Sigmoid colon (tissue), 7 donors: ENCODE data around the gene ANO3. TPM values are rescaled to one million over a fixed set of nuclear protein-coding genes. Genes with fewer than 3 reads are reported as not detected.

ENCODE experiments used
- DNase-seq: peaks from one replicate; pipeline ENCODE4 v3.0.0-alpha.2; 2019
- H3K27ac ChIP-seq, 4 donors: fragments of 200-600 bp; sonication (generic); one replicate each; pipeline ENCODE4 v1.5.1; 2016 to 2019; ENCODE audit warnings: mild to moderate bottlenecking in 1 of 4
- H3K27me3 ChIP-seq, 3 donors: fragments of 200-600 bp; sonication (generic); one replicate each; pipeline ENCODE4 v1.5.1; 2019; ENCODE audit warnings: mild to moderate bottlenecking in 1 of 3
- H3K36me3 ChIP-seq, 4 donors: fragments of 200-600 bp; sonication (generic); one replicate each; pipeline ENCODE4 v1.5.1; 2016 to 2019
- H3K4me1 ChIP-seq, 4 donors: fragments of 200-600 bp; sonication (generic); one replicate each; pipeline ENCODE4 v1.5.1; 2017 to 2019
- H3K4me3 ChIP-seq, 4 donors: fragments of 200-600 bp; sonication (generic); one replicate each; pipeline ENCODE4 v1.5.1; 2017 to 2019; ENCODE audit warnings: mild to moderate bottlenecking in 2 of 4, moderate library complexity in 1 of 4
- H3K9me3 ChIP-seq, 4 donors: fragments of 200-600 bp in 3 of 4; sonication (generic) in 3 of 4; one replicate each; pipeline versions ENCODE4 v1.5.1 to v1.6.1; 2013 to 2019
- EP300 ChIP-seq, 4 donors: sonication (generic); formaldehyde crosslinking; IDR thresholded peaks; one replicate each; pipeline ENCODE4 v1.6.1; 2017; ENCODE audit warnings: antibody characterized with exemption in 4 of 4
- POLR2A ChIP-seq, 2 donors: fragments of 450-650 bp; IDR thresholded peaks; one replicate each; pipeline ENCODE4 v1.6.1; 2016; ENCODE audit warnings: antibody characterized with exemption in 2 of 2, mild to moderate bottlenecking in 2 of 2, moderate library complexity in 2 of 2
- POLR2AphosphoS5 ChIP-seq, 4 donors: sonication (generic); formaldehyde crosslinking; IDR thresholded peaks; one replicate each; pipeline ENCODE4 v1.6.1; 2017; ENCODE audit warnings: antibody characterized with exemption in 4 of 4
- WGBS, 2 donors: extraction: QIAGEN DNeasy Blood & Tissue Kit; methylation state at CpG; one replicate each; pipeline ENCODE4 v1.1.7; 2013; 5-methylcytosine and 5-hydroxymethylcytosine counted together
- intact Hi-C: fragments of 100-400 bp; cut with DNase I; formaldehyde crosslinking; loops from one replicate; pipeline ENCODE4 v1.15.1; 2023
- polyA plus RNA-seq, 3 donors: library from polyadenylated mRNA; stranded (reverse); fragments of 200-250 nt; gene quantifications; one replicate each; pipeline ENCODE4 v1.2.3, GENCODE V29; 2013
- total RNA-seq, 4 donors: library from RNA; depleted of rRNA; stranded (reverse); fragments of >200 nt; gene quantifications; one replicate each; pipeline ENCODE4 v1.1.0, GENCODE V29; 2016
- TF ChIP-seq, protein P1 (sequence below), 4 experiments: fragments of 450-650 bp in 3 of 4; fragments of 200-600 bp in 1 of 4; IDR thresholded peaks; one replicate each; pipeline ENCODE4 v1.5.1; 2016 to 2019; ENCODE audit warnings: antibody characterized with exemption in 4 of 4, mild to moderate bottlenecking in 3 of 4, moderate library complexity in 2 of 4
- donor health status: healthy with polysubstance abuse.
- donor health status: Bipolar disorder and iron deficiency.
- donor health status: healthy.

ANO3 gene
- total and polyA plus RNA-seq, 7 donors, result 0.04 to 0.71 (median 0.33) TPM; not detected in 2

DNA sequence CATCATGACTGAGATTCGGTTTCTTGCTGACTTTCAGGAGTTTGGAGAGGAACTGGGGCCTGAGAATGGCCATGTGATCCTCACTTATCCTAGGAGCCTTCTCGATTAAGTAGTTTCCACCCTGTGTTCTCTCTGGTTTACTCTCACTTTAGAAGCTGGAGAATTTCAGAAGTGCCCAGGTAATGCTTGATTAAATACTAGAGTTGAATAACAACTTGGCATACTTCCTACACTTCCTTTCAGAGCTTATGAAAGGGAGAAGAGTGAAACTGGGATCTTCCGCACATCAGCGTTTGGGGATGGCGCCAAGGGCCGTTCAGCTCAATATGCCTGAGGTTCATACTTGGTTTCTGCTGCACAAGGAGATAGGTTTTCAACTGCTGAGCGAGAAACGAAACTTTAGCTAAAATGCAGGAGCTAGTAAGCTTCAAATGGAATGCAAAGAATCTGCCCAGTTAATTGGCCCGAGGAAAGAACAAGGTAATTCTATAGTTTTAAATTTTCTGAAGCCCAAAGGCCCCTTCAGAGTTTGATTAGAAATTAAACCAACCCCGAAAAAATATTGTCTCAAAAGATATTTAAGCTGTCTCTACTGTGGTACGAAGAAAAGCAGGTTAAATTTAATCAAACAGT, 241.0 kb downstream of the ANO3 start:
- TF ChIP-seq POLR2A (IDR thresholded peaks at IDR 0.05), result no peak
- no peak for TF ChIP-seq POLR2AphosphoS5 (IDR thresholded peaks at IDR 0.05)
- no peak for TF ChIP-seq EP300 (IDR thresholded peaks at IDR 0.05)
- TF ChIP-seq, protein P1, sequence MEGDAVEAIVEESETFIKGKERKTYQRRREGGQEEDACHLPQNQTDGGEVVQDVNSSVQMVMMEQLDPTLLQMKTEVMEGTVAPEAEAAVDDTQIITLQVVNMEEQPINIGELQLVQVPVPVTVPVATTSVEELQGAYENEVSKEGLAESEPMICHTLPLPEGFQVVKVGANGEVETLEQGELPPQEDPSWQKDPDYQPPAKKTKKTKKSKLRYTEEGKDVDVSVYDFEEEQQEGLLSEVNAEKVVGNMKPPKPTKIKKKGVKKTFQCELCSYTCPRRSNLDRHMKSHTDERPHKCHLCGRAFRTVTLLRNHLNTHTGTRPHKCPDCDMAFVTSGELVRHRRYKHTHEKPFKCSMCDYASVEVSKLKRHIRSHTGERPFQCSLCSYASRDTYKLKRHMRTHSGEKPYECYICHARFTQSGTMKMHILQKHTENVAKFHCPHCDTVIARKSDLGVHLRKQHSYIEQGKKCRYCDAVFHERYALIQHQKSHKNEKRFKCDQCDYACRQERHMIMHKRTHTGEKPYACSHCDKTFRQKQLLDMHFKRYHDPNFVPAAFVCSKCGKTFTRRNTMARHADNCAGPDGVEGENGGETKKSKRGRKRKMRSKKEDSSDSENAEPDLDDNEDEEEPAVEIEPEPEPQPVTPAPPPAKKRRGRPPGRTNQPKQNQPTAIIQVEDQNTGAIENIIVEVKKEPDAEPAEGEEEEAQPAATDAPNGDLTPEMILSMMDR (IDR thresholded peaks at IDR 0.05), result no peak
- Histone ChIP-seq H3K4me3 (no peak overlapping the region), H3K36me3 (no peaks in the 10 kb centered on the region), H3K4me1 (no peaks in the 10 kb centered on the region), H3K9me3 (no peaks in the 10 kb centered on the region), H3K27ac (peak overlapping the region in 1 of 4 donors; percentile 15), H3K27me3 (no peaks in the 10 kb centered on the region)
- WGBS, 2 donors, result 86 to 89% methylated on average over 11 of the region's 11 CpGs
- intact Hi-C loops, result no loop called here
- no peak for DNase-seq

DNA sequence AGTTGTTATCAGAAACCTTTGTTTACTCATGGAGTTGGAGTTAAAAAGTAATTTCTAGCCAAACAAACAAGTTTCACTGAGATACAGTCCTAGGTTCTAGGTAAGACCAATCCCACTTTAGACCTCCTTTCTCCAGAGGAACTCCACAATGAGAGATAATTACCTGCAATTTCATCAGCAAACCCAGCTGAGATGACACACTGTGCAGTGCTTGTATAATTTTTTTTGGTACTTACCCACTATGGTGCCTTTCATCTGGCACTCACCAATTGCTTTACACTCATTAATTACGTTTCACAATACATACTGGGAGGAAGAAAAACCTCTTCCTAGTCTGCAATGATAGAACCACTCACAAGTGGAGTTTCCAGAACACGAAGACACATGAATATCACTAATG, 242.0 kb downstream of the ANO3 start:
- no peak overlapping the region for H3K4me3 ChIP-seq
- no peaks in the 10 kb centered on the region for H3K27me3 ChIP-seq
- no peaks in the 10 kb centered on the region for H3K4me1 ChIP-seq
- DNase-seq, result no peak
- no peaks in the 10 kb centered on the region for H3K9me3 ChIP-seq
- TF ChIP-seq, protein P1 (IDR thresholded peaks at IDR 0.05), result no peak
- TF ChIP-seq EP300 (IDR thresholded peaks at IDR 0.05), result no peak
- TF ChIP-seq POLR2AphosphoS5 (IDR thresholded peaks at IDR 0.05), result no peak
- TF ChIP-seq POLR2A (IDR thresholded peaks at IDR 0.05), result no peak
- 74 to 79% methylated on average over 2 of the region's 2 CpGs for WGBS, 2 donors
- intact Hi-C loops, result no loop called here
- H3K27ac ChIP-seq, result no peak overlapping the region
- H3K36me3 ChIP-seq, result no peaks in the 10 kb centered on the region

DNA sequence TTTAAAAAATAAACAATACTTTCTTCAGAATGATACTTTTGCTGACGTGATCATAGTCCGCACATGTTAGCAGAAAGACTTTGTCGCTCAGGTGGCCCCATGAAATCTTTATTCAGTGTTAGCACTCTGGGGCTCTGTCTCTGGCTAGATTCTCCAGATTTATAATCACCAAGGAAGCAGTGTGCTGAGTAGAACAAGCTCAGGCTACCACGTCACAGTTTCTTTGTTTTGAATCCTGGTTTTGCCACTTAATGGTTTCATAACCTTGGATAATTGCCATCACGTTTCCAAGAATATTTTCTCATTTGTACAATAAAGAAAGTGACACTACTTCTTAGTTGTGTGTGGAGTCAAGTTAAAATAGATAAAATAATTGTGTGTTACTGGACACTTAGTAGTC, 244.0 kb downstream of the ANO3 start:
- Histone ChIP-seq H3K27ac (no peak overlapping the region), H3K4me1 (peaks cover 0 to 9% (median 0%) of the 10 kb centered on the region in 4 donors), H3K27me3 (no peaks in the 10 kb centered on the region), H3K4me3 (no peak overlapping the region), H3K9me3 (no peaks in the 10 kb centered on the region), H3K36me3 (no peaks in the 10 kb centered on the region)
- WGBS, 2 donors, result 65 to 81% methylated on average over 5 of the region's 5 CpGs
- TF ChIP-seq POLR2A (IDR thresholded peaks at IDR 0.05), result no peak
- TF ChIP-seq POLR2AphosphoS5 (IDR thresholded peaks at IDR 0.05), result no peak
- TF ChIP-seq EP300 (IDR thresholded peaks at IDR 0.05), result no peak
- TF ChIP-seq, protein P1 (IDR thresholded peaks at IDR 0.05), result no peak
- intact Hi-C loops, result no loop called here
- DNase-seq, result no peak

DNA sequence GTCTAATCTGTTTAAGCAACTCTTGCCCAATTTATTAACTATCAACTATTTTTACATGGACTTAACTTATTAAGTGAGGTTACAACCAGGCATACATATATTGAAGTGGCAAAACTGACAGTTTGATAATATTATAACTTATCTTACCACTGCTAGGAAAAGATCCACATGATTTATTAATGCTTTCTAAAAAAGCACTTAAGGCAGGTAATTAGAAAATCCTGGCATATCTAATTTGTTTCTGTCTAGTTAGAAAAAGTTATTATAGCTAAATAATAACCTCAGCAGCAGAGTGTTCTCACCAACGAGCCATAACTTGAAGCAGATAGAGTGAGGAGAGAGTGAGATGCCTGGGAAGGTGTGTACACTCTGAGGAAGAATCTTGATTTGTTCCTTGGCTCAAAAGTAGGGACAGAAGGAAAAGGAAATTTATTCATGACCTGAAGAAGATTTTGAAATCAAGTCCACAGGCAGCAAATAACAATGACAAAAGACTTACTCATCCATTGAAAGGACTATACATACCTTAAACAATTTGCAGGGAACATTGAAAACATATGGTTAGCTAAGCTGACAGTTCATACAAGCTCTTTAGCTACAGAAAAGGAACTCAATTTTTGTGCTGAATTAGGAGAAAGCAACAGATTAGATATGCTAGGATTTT, 247.2 kb downstream of the ANO3 start:
- H3K4me1 ChIP-seq, result peaks cover 0 to 18% (median 0%) of the 10 kb centered on the region in 4 donors
- no peaks in the 10 kb centered on the region for H3K9me3 ChIP-seq
- H3K27ac ChIP-seq, result peak overlapping the region in 1 of 4 donors; percentile 14
- 51 to 70% methylated on average over 1 of the region's 1 CpG for WGBS, 2 donors
- intact Hi-C loops, result no loop called here
- TF ChIP-seq, protein P1 (IDR thresholded peaks at IDR 0.05), result no peak
- TF ChIP-seq EP300 (IDR thresholded peaks at IDR 0.05), result no peak
- no peak for TF ChIP-seq POLR2AphosphoS5 (IDR thresholded peaks at IDR 0.05)
- TF ChIP-seq POLR2A (IDR thresholded peaks at IDR 0.05), result no peak
- H3K4me3 ChIP-seq, result no peak overlapping the region
- no peaks in the 10 kb centered on the region for H3K27me3 ChIP-seq
- no peak for DNase-seq
- H3K36me3 ChIP-seq, result no peaks in the 10 kb centered on the region
